ENCODE measurements around the gene TUBB3. TPM values are rescaled to one million over a fixed set of nuclear protein-coding genes. Genes with fewer than 3 reads are reported as not detected.

TUBB3 gene
- total RNA-seq, 6 experiments from 2014 or later, result 0.13 to 0.86 (median 0.36) TPM; not detected in 2

- peaks cover 0 to 34% (median 11%) of the 10 kb centered on the region in 4 donors for H3K36me3 ChIP-seq
- H3K9me3 ChIP-seq, result no peaks in the 10 kb centered on the region
- ATAC-seq (no peak), DNase-seq (no peak)
- H3K27me3 ChIP-seq, result no peaks in the 10 kb centered on the region
- no peak overlapping the region for H3K4me3 ChIP-seq
- intact Hi-C loops (cut with DNase I), result no loop called here
- no peak overlapping the region for H3K27ac ChIP-seq
- WGBS (ENCODE audit: insufficient coverage, low coverage, low lambda C conversion rate, missing lambda C conversion rate), result 80% methylated on average over 4 of the region's 4 CpGs
- TF ChIP-seq POLR2A (IDR thresholded peaks at IDR 0.05) (no peak), CTCF (IDR thresholded peaks at IDR 0.05) (no peak)
- no peaks in the 10 kb centered on the region for H3K4me1 ChIP-seq
Observed at GRCh38 chr16:89908236-89908635, 14.9 kb upstream of the TUBB3 start.

GRCh38 chr16:89909777-89910716 lies 13.1 kb upstream of the TUBB3 start:
- 68% methylated on average over 14 of the region's 47 CpGs for WGBS (ENCODE audit: insufficient coverage, low coverage, low lambda C conversion rate, missing lambda C conversion rate)
- DNase-seq, result peak; percentile 66 to 79 (median 78)
- H3K4me1 ChIP-seq, result no peaks in the 10 kb centered on the region
- peaks cover 0 to 22% (median 6%) of the 10 kb centered on the region in 4 donors for H3K36me3 ChIP-seq
- no peaks in the 10 kb centered on the region for H3K27me3 ChIP-seq
- peak; percentile 81 to 90 (median 82) for ATAC-seq
- H3K4me3 ChIP-seq, result no peak overlapping the region
- H3K9me3 ChIP-seq, result no peaks in the 10 kb centered on the region
- intact Hi-C loops (cut with DNase I), result no loop called here
- TF ChIP-seq CTCF (IDR thresholded peaks at IDR 0.05), result peak; percentile 70 to 87 (median 82)
- no peak for TF ChIP-seq POLR2A (IDR thresholded peaks at IDR 0.05)
- no peak overlapping the region for H3K27ac ChIP-seq

GRCh38 chr16:89910717-89911354 lies 12.3 kb upstream of the TUBB3 start:
- Histone ChIP-seq H3K27ac (no peak overlapping the region), H3K4me3 (no peak overlapping the region), H3K4me1 (no peaks in the 10 kb centered on the region), H3K9me3 (no peaks in the 10 kb centered on the region), H3K36me3 (peaks cover 0 to 22% (median 6%) of the 10 kb centered on the region in 4 donors), H3K27me3 (no peaks in the 10 kb centered on the region)
- TF ChIP-seq POLR2A (IDR thresholded peaks at IDR 0.05) (no peak), CTCF (IDR thresholded peaks at IDR 0.05) (no peak)
- intact Hi-C loops (cut with DNase I), result no loop called here
- ATAC-seq, result peak in 1 of 4 donors; percentile 5
- 90% methylated on average over 6 of the region's 27 CpGs for WGBS (ENCODE audit: insufficient coverage, low coverage, low lambda C conversion rate, missing lambda C conversion rate)
- peak in 1 of 3 donors; percentile 23 for DNase-seq

- no peak overlapping the region for H3K4me3 ChIP-seq
- no peaks in the 10 kb centered on the region for H3K9me3 ChIP-seq
- peaks cover 0 to 17% (median 4%) of the 10 kb centered on the region in 4 donors for H3K36me3 ChIP-seq
- intact Hi-C loops (cut with DNase I), result no loop called here
- ATAC-seq, result no peak
- no peak overlapping the region for H3K27ac ChIP-seq
- H3K4me1 ChIP-seq, result no peaks in the 10 kb centered on the region
- H3K27me3 ChIP-seq, result no peaks in the 10 kb centered on the region
- TF ChIP-seq POLR2A (IDR thresholded peaks at IDR 0.05), result no peak
- TF ChIP-seq CTCF (IDR thresholded peaks at IDR 0.05), result no peak
- peak in 1 of 3 donors; percentile 18 for DNase-seq
- WGBS (ENCODE audit: insufficient coverage, low coverage, low lambda C conversion rate, missing lambda C conversion rate), result 90% methylated on average over 8 of the region's 14 CpGs
Observed at GRCh38 chr16:89911375-89911774, 11.8 kb upstream of the TUBB3 start.

Data from right lobe of liver (tissue), 6 donors.